K562 (cell line): ENCODE measurements around the gene GMPR. TPM values are rescaled to one million over a fixed set of nuclear protein-coding genes. Genes with fewer than 3 reads are reported as not detected.

ENCODE experiments used
- ATF1 ChIP-seq, 2 experiments: fragments of 450-650 bp in 1 of 2; IDR thresholded peaks; 2 replicates each; pipeline ENCODE4 v1.6.1; 2016; ENCODE audit warnings: missing compliant biosample characterization in 1 of 2, missing genetic modification characterization in 1 of 2
- BCL6 ChIP-seq: fragments of 250-450 bp; sonication (Bioruptor Pico); IDR thresholded peaks from 2 replicates; pipeline ENCODE4 v1.4.0; 2020
- FOXK2 ChIP-seq, 2 experiments: fragments of 450-650 bp; IDR thresholded peaks in 1 of 2; conservative IDR thresholded peaks in 1 of 2; 2 replicates each; pipeline ENCODE4 v1.6.1; 2016; ENCODE audit warnings: low read depth in 2 of 2, mild to moderate bottlenecking in 1 of 2
- ID3 ChIP-seq, 2 experiments: fragments of 250-450 bp in 1 of 2; fragments of 450-650 bp in 1 of 2; sonication (Bioruptor Pico) in 1 of 2; IDR thresholded peaks; 2 replicates each; pipeline versions ENCODE4 v1.6.1 to v1.8.0; 2016 to 2021; ENCODE audit warnings: mild to moderate bottlenecking in 2 of 2, moderate library complexity in 2 of 2, missing compliant biosample characterization in 1 of 2, missing genetic modification characterization in 1 of 2
- NFE2 ChIP-seq: IDR thresholded peaks from 2 replicates; pipeline ENCODE4 v1.6.1; 2014; ENCODE audit warnings: antibody characterized with exemption, low read depth
- NR2C2 ChIP-seq, 2 experiments: fragments of 200-800 bp in 1 of 2; sonication (Bioruptor generic) in 1 of 2; sonication (generic) in 1 of 2; formaldehyde crosslinking in 1 of 2; IDR thresholded peaks; 2 replicates each; pipeline versions ENCODE4 v1.6.1 to v1.8.0; 2016 to 2022; ENCODE audit warnings: mild to moderate bottlenecking in 1 of 2, missing compliant biosample characterization in 1 of 2, missing genetic modification characterization in 1 of 2, missing genetic modification reagents in 1 of 2
- RERE ChIP-seq: sonication (generic); formaldehyde crosslinking; IDR thresholded peaks from 2 replicates; pipeline ENCODE4 v1.8.0; 2023; ENCODE audit warnings: missing genetic modification reagents, mild to moderate bottlenecking, borderline replicate concordance
- SMARCE1 ChIP-seq: fragments of 450-650 bp; IDR thresholded peaks from 2 replicates; pipeline ENCODE4 v1.7.1; 2016; ENCODE audit warnings: mild to moderate bottlenecking
- TAF9B ChIP-seq: fragments of 450-650 bp; IDR thresholded peaks from 2 replicates; pipeline ENCODE4 v1.6.1; 2018; ENCODE audit warnings: mild to moderate bottlenecking; ENCODE audit not compliant: partially characterized antibody
- TCF7 ChIP-seq: sonication (generic); IDR thresholded peaks from 2 replicates; pipeline ENCODE4 v1.6.1; 2016; ENCODE audit warnings: antibody characterized with exemption, borderline replicate concordance
- ZFP30 ChIP-seq: fragments of 250-450 bp; sonication (Bioruptor Pico); IDR thresholded peaks from 2 replicates; pipeline ENCODE4 v1.8.0; 2022; ENCODE audit warnings: moderate library complexity, mild to moderate bottlenecking, inconsistent platforms, borderline replicate concordance
- ZNF740 ChIP-seq, 3 experiments: fragments of 200-800 bp in 1 of 3; sonication (Bioruptor generic) in 1 of 3; sonication (generic) in 1 of 3; formaldehyde crosslinking in 1 of 3; IDR thresholded peaks; 2 replicates each; pipeline versions ENCODE4 v1.6.1 to v1.8.0; 2016 to 2022; ENCODE audit warnings: mild to moderate bottlenecking in 2 of 3, missing compliant biosample characterization in 2 of 3, missing genetic modification characterization in 2 of 3, missing genetic modification reagents in 1 of 3
- polyA plus RNA-seq, 8 experiments: library from polyadenylated mRNA; depleted of rRNA in 4 of 8; stranded (reverse) in 5 of 8; unstranded in 3 of 8; fragments of >200 nt; fragmentation: Nextera tagmentation in 2 of 8; fragmentation: Illumina TruSeq in 1 of 8; extraction: Ambion mirVana in 2 of 8; extraction: Trizol in 1 of 8; gene quantifications; 2 replicates each; pipeline versions ENCODE4 v1.2.1 to v1.2.3, GENCODE V29; 2011 to 2014; ENCODE audit warnings: inconsistent platforms in 1 of 8, missing spikeins in 1 of 8
- total RNA-seq, 7 experiments: library from RNA; depleted of rRNA in 6 of 7; stranded (reverse); fragments of >200 nt in 6 of 7; fragmentation: Illumina TruSeq in 2 of 7; extraction: Trizol in 2 of 7; gene quantifications; 2 replicates each; pipeline versions ENCODE4 v1.2.1 to v1.2.3, GENCODE V29; 2011 to 2021; ENCODE audit warnings: low replicate concordance in 1 of 7
- TF ChIP-seq, protein P1 (sequence below): fragments of 250-450 bp; sonication (Bioruptor Pico); IDR thresholded peaks from 2 replicates; pipeline ENCODE4 v1.4.0; 2020; ENCODE audit warnings: mild to moderate bottlenecking, moderate library complexity

The GMPR gene
- total and polyA plus RNA-seq, 9 of the 15 experiments (the other 6 are each of a cell fraction or from before 2014, with no cell fraction given) = 34.6 to 83.7 (median 49.8) TPM

GRCh38 chr6:16277101-16277981 lies 39.0 kb downstream of the GMPR start (continued):
- TF ChIP-seq RERE (no peak), TAF9B (no peak), NFE2 (peak; percentile 70), BCL6 (CRISPR knock-in tag) (no peak), SMARCE1 (peak; percentile 75), NR2C2 (CRISPR knock-in tag; IDR thresholded peaks at IDR 0.05) (no peak), NR2C2 (tag; IDR thresholded peaks at IDR 0.05) (peak; percentile 59; the same call in 1 of the 2 replicates), ID3 (CRISPR knock-in tag; IDR thresholded peaks at IDR 0.05) (no peak), ID3 (tag; IDR thresholded peaks at IDR 0.05) (0 out of 2 replicates have a peak, but pooled peaks have one; percentile 39), ATF1 (CRISPR knock-in tag; IDR thresholded peaks at IDR 0.05) (no peak), ATF1 (tag; IDR thresholded peaks at IDR 0.05) (peak; percentile 37; the same call in 1 of the 2 replicates), TCF7 (no peak; the same call in 1 of the 2 replicates), FOXK2 (conservative IDR thresholded peaks at IDR 0.05 in 1 of 2, IDR thresholded peaks at IDR 0.05 in 1 of 2; ENCODE audit: low read depth in 2 of 2) (peak; percentile 27 to 62; a peak in 2 of 4 replicates), ZNF740 (CRISPR knock-in tag; IDR thresholded peaks at IDR 0.05) (no peak), ZNF740 (tag; IDR thresholded peaks at IDR 0.05) (0 out of 4 replicates have a peak, but pooled peaks of 1 of the 2 experiments have one; percentile 35), ZFP30 (no peak)
- TF ChIP-seq, protein P1, sequence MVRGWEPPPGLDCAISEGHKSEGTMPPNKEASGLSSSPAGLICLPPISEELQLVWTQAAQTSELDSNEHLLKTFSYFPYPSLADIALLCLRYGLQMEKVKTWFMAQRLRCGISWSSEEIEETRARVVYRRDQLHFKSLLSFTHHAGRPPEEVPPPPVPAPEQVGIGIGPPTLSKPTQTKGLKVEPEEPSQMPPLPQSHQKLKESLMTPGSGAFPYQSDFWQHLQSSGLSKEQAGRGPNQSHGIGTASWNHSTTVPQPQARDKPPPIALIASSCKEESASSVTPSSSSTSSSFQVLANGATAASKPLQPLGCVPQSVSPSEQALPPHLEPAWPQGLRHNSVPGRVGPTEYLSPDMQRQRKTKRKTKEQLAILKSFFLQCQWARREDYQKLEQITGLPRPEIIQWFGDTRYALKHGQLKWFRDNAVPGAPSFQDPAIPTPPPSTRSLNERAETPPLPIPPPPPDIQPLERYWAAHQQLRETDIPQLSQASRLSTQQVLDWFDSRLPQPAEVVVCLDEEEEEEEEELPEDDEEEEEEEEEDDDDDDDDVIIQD (CRISPR knock-in tag) = no peak
